ENCODE results near the gene TDRD7.

DNA sequence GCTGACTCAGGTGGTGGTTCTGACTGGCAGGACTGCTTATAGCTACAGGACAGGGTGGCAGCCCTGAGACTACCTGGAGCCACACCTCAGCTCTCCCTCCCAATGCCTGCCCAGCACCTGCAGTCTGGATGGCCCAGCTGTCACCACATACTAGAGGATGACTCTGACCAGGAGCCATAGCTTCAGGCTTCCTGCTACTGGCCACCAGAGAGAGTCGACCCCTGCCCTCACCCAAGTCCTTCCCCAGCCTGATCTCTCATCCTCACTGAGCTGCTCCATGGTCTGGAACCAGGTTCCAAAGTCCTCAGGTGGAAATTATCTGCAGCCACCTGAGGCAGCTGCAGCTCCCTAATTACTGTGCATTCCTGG, 25.6 kb upstream of the TDRD7 start:
- TF ChIP-seq, protein P1, sequence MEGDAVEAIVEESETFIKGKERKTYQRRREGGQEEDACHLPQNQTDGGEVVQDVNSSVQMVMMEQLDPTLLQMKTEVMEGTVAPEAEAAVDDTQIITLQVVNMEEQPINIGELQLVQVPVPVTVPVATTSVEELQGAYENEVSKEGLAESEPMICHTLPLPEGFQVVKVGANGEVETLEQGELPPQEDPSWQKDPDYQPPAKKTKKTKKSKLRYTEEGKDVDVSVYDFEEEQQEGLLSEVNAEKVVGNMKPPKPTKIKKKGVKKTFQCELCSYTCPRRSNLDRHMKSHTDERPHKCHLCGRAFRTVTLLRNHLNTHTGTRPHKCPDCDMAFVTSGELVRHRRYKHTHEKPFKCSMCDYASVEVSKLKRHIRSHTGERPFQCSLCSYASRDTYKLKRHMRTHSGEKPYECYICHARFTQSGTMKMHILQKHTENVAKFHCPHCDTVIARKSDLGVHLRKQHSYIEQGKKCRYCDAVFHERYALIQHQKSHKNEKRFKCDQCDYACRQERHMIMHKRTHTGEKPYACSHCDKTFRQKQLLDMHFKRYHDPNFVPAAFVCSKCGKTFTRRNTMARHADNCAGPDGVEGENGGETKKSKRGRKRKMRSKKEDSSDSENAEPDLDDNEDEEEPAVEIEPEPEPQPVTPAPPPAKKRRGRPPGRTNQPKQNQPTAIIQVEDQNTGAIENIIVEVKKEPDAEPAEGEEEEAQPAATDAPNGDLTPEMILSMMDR (IDR thresholded peaks at IDR 0.05; ENCODE audit: poor library complexity) = no peak
- TF ChIP-seq EZH2 (IDR thresholded peaks at IDR 0.05; ENCODE audit: borderline replicate concordance) (no peak), EZH2phosphoT487 (IDR thresholded peaks at IDR 0.05; ENCODE audit: low read depth, severe bottlenecking, unreplicated experiment) (no peak)

All from hepatocyte (in vitro differentiated cells).